Liver (tissue), 9 donors: ENCODE data around the gene PGC. TPM values are rescaled to one million over a fixed set of nuclear protein-coding genes. Genes with fewer than 3 reads are reported as not detected.

Source experiments
- DNase-seq: peaks from one replicate; pipeline ENCODE4 v3.0.0-alpha.2; 2017; ENCODE audit warnings: low spot score
- H3K27ac ChIP-seq, 2 donors: one replicate each; pipeline ENCODE4 v1.7.0; 2013; ENCODE audit warnings: inconsistent platforms in 2 of 2, low read length in 2 of 2, control low read depth in 1 of 2, low read depth in 1 of 2, mild to moderate bottlenecking in 1 of 2
- H3K27me3 ChIP-seq, 4 donors: one replicate each; pipeline versions ENCODE4 v1.6.1 to v1.7.0; 2013; ENCODE audit warnings: low read length in 3 of 4, inconsistent platforms in 1 of 4, mild to moderate bottlenecking in 1 of 4, moderate library complexity in 1 of 4; ENCODE audit not compliant: control insufficient read depth in 4 of 4, insufficient read depth in 4 of 4
- H3K36me3 ChIP-seq, 4 donors: one replicate each; pipeline versions ENCODE4 v1.6.1 to v1.7.0; 2013; ENCODE audit warnings: low read length in 3 of 4, mild to moderate bottlenecking in 3 of 4, low read depth in 1 of 4, moderate library complexity in 1 of 4; ENCODE audit not compliant: control insufficient read depth in 4 of 4, insufficient read depth in 3 of 4
- H3K4me1 ChIP-seq, 4 donors: one replicate each; pipeline versions ENCODE4 v1.6.1 to v1.7.0; 2013; ENCODE audit warnings: low read length in 3 of 4, mild to moderate bottlenecking in 3 of 4, moderate library complexity in 1 of 4; ENCODE audit not compliant: control insufficient read depth in 4 of 4, insufficient read depth in 4 of 4
- H3K4me3 ChIP-seq, 3 donors: one replicate each; pipeline versions ENCODE4 v1.6.1 to v1.7.0; 2013; ENCODE audit warnings: low read length in 3 of 3, control low read depth in 1 of 3, low read depth in 1 of 3, mild to moderate bottlenecking in 1 of 3
- H3K9ac ChIP-seq, 2 donors: one replicate each; pipeline ENCODE4 v1.7.0; 2013; ENCODE audit warnings: low read length in 2 of 2, mild to moderate bottlenecking in 2 of 2, moderate library complexity in 2 of 2, control low read depth in 1 of 2, low read depth in 1 of 2
- H3K9me3 ChIP-seq, 4 donors: one replicate each; pipeline versions ENCODE4 v1.6.1 to v1.7.0; 2013; ENCODE audit warnings: low read length in 3 of 4; ENCODE audit not compliant: control insufficient read depth in 4 of 4
- EGR1 ChIP-seq, 2 donors: IDR thresholded peaks; 2 replicates each; pipeline ENCODE4 v1.6.1; 2016 to 2018; ENCODE audit warnings: antibody characterized with exemption in 2 of 2, low read depth in 2 of 2
- FOXA1 ChIP-seq: IDR thresholded peaks from 2 replicates; pipeline ENCODE4 v1.6.1; 2016; ENCODE audit warnings: antibody characterized with exemption
- FOXA2 ChIP-seq: IDR thresholded peaks from 2 replicates; pipeline ENCODE4 v1.6.1; 2016; ENCODE audit warnings: antibody characterized with exemption
- GABPA ChIP-seq, 2 donors: IDR thresholded peaks in 1 of 2; conservative IDR thresholded peaks in 1 of 2; 2 replicates each; pipeline ENCODE4 v1.6.1; 2016; ENCODE audit warnings: antibody characterized with exemption in 2 of 2, mild to moderate bottlenecking in 1 of 2, moderate library complexity in 1 of 2
- HNF4A ChIP-seq, 2 donors: conservative IDR thresholded peaks; 2 replicates each; pipeline ENCODE4 v1.6.1; 2016; ENCODE audit warnings: antibody characterized with exemption in 2 of 2, mild to moderate bottlenecking in 2 of 2
- HNF4G ChIP-seq: IDR thresholded peaks from 2 replicates; pipeline ENCODE4 v1.6.1; 2016; ENCODE audit warnings: antibody characterized with exemption
- JUND ChIP-seq, 2 donors: IDR thresholded peaks; 2 replicates each; pipeline ENCODE4 v1.6.1; 2016; ENCODE audit warnings: antibody characterized with exemption in 2 of 2
- NR2F2 ChIP-seq: IDR thresholded peaks from 2 replicates; pipeline ENCODE4 v1.6.1; 2016; ENCODE audit warnings: antibody characterized with exemption
- RAD21 ChIP-seq, 2 donors: IDR thresholded peaks; 2 replicates each; pipeline ENCODE4 v1.6.1; 2016; ENCODE audit warnings: antibody characterized with exemption in 2 of 2, mild to moderate bottlenecking in 2 of 2
- RXRA ChIP-seq, 2 donors: IDR thresholded peaks; 2 replicates each; pipeline ENCODE4 v1.6.1; 2017 to 2018; ENCODE audit warnings: antibody characterized with exemption in 2 of 2, mild to moderate bottlenecking in 1 of 2
- SP1 ChIP-seq: IDR thresholded peaks from 2 replicates; pipeline ENCODE4 v1.6.1; 2018; ENCODE audit warnings: antibody characterized with exemption, mild to moderate bottlenecking
- TAF1 ChIP-seq: conservative IDR thresholded peaks from 2 replicates; pipeline ENCODE4 v1.6.1; 2016; ENCODE audit warnings: antibody characterized with exemption, mild to moderate bottlenecking
- YY1 ChIP-seq: IDR thresholded peaks from 2 replicates; pipeline ENCODE4 v1.6.1; 2016; ENCODE audit warnings: antibody characterized with exemption, mild to moderate bottlenecking
- WGBS: extraction: QIAGEN DNeasy Blood & Tissue Kit; methylation state at CpG from one replicate; pipeline ENCODE4 v1.1.7; 2013; 5-methylcytosine and 5-hydroxymethylcytosine counted together
- polyA plus RNA-seq, 2 donors: library from polyadenylated mRNA; stranded (reverse) in 1 of 2; unstranded in 1 of 2; fragments of 200-250 nt in 1 of 2; fragments of >200 nt in 1 of 2; fragmentation: Nextera tagmentation in 1 of 2; extraction: Ambion mirVana in 1 of 2; gene quantifications; one replicate each; pipeline versions ENCODE4 v1.2.1 to v1.2.3, GENCODE V29; 2013 to 2015
- total RNA-seq, 2 donors: library from RNA; depleted of rRNA; stranded (reverse); fragments of >200 nt; gene quantifications; one replicate each; pipeline ENCODE4 v1.2.3, GENCODE V29; 2014
- TF ChIP-seq, protein P1 (sequence below): IDR thresholded peaks from 2 replicates; pipeline ENCODE4 v1.6.1; 2016; ENCODE audit warnings: antibody characterized with exemption
- TF ChIP-seq, protein P2 (sequence below): fragments of 150-350 bp; IDR thresholded peaks from 2 replicates; pipeline ENCODE4 v1.5.1; 2017; ENCODE audit warnings: improper control_type of control experiment, low read depth, low read length; ENCODE audit not compliant: missing input control
- TF ChIP-seq, protein P3 (sequence below): IDR thresholded peaks from 2 replicates; pipeline ENCODE4 v1.6.1; 2016; ENCODE audit warnings: antibody characterized with exemption
- TF ChIP-seq, protein P4 (sequence below): IDR thresholded peaks from 2 replicates; pipeline ENCODE4 v1.6.1; 2016; ENCODE audit warnings: antibody characterized with exemption
- TF ChIP-seq, protein P5 (sequence below): IDR thresholded peaks from 2 replicates; pipeline ENCODE4 v1.6.1; 2016; ENCODE audit warnings: antibody characterized with exemption, mild to moderate bottlenecking
- donor health status: healthy.
- donor health status: healthy.
- donor health status: healthy.
- donor health status: healthy.
- donor health status: healthy.

PGC gene
- total and polyA plus RNA-seq, 4 donors: 0.05 to 0.18 TPM; not detected in 2

DNA sequence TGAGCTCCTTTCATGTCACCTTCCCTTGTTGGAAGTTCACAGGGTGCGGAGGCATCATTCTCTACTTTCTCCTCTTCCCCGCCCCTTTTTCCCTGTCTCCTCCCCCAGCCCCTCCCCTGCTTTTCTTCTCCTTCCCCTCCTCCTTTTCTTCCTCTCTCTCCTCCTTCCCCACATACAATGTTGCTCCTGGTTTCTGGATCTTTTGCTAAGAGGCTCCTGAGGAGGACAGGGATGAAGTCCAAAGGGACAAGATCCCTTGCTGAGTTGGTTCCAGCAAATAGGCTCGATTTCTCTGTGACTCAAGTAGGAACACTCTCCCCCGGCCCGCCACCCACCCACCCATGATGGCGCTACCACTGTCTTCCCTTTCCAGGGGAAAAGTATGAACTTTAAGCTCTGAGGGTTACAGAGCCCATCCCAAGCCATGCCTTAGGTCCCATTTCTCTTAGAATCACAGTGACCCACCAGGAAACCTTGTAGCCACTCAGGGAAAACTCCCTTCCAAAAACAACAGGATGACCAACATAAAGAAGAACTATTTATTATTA is 10.9 kb downstream of the PGC start:
- no peaks in the 10 kb centered on the region for H3K36me3 ChIP-seq
- H3K27ac ChIP-seq: no peak overlapping the region
- H3K4me1 ChIP-seq: peaks cover 0 to 13% (median 7%) of the 10 kb centered on the region in 4 donors
- no peaks in the 10 kb centered on the region for H3K27me3 ChIP-seq
- no peak overlapping the region for H3K9ac ChIP-seq
- H3K4me3 ChIP-seq: no peak overlapping the region
- WGBS: 80% methylated on average over 6 of the region's 6 CpGs
- no peak for TF ChIP-seq NR2F2
- no peak for TF ChIP-seq EGR1 (IDR thresholded peaks at IDR 0.05; ENCODE audit: low read depth in 2 of 2)
- no peak for TF ChIP-seq RAD21 (IDR thresholded peaks at IDR 0.05)
- no peak for TF ChIP-seq YY1
- TF ChIP-seq GABPA (IDR thresholded peaks at IDR 0.05 in 1 of 2, conservative IDR thresholded peaks at IDR 0.05 in 1 of 2): no peak
- TF ChIP-seq, protein P1, sequence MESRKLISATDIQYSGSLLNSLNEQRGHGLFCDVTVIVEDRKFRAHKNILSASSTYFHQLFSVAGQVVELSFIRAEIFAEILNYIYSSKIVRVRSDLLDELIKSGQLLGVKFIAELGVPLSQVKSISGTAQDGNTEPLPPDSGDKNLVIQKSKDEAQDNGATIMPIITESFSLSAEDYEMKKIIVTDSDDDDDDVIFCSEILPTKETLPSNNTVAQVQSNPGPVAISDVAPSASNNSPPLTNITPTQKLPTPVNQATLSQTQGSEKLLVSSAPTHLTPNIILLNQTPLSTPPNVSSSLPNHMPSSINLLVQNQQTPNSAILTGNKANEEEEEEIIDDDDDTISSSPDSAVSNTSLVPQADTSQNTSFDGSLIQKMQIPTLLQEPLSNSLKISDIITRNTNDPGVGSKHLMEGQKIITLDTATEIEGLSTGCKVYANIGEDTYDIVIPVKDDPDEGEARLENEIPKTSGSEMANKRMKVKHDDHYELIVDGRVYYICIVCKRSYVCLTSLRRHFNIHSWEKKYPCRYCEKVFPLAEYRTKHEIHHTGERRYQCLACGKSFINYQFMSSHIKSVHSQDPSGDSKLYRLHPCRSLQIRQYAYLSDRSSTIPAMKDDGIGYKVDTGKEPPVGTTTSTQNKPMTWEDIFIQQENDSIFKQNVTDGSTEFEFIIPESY: no peak
- TF ChIP-seq FOXA2: no peak
- TF ChIP-seq, protein P2, sequence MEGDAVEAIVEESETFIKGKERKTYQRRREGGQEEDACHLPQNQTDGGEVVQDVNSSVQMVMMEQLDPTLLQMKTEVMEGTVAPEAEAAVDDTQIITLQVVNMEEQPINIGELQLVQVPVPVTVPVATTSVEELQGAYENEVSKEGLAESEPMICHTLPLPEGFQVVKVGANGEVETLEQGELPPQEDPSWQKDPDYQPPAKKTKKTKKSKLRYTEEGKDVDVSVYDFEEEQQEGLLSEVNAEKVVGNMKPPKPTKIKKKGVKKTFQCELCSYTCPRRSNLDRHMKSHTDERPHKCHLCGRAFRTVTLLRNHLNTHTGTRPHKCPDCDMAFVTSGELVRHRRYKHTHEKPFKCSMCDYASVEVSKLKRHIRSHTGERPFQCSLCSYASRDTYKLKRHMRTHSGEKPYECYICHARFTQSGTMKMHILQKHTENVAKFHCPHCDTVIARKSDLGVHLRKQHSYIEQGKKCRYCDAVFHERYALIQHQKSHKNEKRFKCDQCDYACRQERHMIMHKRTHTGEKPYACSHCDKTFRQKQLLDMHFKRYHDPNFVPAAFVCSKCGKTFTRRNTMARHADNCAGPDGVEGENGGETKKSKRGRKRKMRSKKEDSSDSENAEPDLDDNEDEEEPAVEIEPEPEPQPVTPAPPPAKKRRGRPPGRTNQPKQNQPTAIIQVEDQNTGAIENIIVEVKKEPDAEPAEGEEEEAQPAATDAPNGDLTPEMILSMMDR: no peak
- TF ChIP-seq, protein P3, sequence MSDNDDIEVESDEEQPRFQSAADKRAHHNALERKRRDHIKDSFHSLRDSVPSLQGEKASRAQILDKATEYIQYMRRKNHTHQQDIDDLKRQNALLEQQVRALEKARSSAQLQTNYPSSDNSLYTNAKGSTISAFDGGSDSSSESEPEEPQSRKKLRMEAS: no peak
- no peak for TF ChIP-seq SP1
- no peak for TF ChIP-seq JUND (IDR thresholded peaks at IDR 0.05)
- no peak for TF ChIP-seq TAF1
- no peak for TF ChIP-seq HNF4G
- TF ChIP-seq, protein P4, sequence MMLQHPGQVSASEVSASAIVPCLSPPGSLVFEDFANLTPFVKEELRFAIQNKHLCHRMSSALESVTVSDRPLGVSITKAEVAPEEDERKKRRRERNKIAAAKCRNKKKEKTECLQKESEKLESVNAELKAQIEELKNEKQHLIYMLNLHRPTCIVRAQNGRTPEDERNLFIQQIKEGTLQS: no peak
- no peak for TF ChIP-seq RXRA (IDR thresholded peaks at IDR 0.05)
- TF ChIP-seq, protein P5, sequence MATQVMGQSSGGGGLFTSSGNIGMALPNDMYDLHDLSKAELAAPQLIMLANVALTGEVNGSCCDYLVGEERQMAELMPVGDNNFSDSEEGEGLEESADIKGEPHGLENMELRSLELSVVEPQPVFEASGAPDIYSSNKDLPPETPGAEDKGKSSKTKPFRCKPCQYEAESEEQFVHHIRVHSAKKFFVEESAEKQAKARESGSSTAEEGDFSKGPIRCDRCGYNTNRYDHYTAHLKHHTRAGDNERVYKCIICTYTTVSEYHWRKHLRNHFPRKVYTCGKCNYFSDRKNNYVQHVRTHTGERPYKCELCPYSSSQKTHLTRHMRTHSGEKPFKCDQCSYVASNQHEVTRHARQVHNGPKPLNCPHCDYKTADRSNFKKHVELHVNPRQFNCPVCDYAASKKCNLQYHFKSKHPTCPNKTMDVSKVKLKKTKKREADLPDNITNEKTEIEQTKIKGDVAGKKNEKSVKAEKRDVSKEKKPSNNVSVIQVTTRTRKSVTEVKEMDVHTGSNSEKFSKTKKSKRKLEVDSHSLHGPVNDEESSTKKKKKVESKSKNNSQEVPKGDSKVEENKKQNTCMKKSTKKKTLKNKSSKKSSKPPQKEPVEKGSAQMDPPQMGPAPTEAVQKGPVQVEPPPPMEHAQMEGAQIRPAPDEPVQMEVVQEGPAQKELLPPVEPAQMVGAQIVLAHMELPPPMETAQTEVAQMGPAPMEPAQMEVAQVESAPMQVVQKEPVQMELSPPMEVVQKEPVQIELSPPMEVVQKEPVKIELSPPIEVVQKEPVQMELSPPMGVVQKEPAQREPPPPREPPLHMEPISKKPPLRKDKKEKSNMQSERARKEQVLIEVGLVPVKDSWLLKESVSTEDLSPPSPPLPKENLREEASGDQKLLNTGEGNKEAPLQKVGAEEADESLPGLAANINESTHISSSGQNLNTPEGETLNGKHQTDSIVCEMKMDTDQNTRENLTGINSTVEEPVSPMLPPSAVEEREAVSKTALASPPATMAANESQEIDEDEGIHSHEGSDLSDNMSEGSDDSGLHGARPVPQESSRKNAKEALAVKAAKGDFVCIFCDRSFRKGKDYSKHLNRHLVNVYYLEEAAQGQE: no peak
- TF ChIP-seq FOXA1: no peak
- no peak for TF ChIP-seq HNF4A (conservative IDR thresholded peaks at IDR 0.05)
- no peaks in the 10 kb centered on the region for H3K9me3 ChIP-seq
- no peak for DNase-seq
